PFSK-1 (cell line): ENCODE results near the gene UNC13C.

ENCODE experiments used
- POLR2AphosphoS5 ChIP-seq: IDR thresholded peaks from 2 replicates; pipeline ENCODE4 v1.6.1; 2012; ENCODE audit warnings: low read depth, mild to moderate bottlenecking, control low read depth, low read length, moderate library complexity
- TAF1 ChIP-seq: IDR thresholded peaks from 2 replicates; pipeline ENCODE4 v1.6.1; 2012; ENCODE audit warnings: low read length, control low read depth, borderline replicate concordance; ENCODE audit not compliant: insufficient read depth

DNA sequence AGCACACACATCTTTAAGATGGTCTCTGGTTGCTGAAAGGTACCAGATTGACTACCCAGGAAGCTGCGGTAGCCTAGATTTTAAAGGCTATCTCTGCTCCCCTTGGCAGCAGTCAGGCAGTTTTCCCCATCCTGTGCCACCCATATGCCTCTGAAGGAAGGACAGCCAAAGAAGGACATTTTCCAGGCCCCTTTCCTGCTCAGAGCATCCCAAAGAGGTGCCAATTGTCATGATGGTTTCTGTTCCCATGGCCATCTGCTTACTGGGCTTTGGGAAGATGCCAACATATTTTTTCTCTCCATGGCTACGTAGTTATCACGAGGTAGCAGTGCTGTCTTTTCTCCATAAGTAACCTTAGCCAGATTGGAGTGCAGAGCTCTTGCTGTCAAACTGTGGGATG is 39.7 kb downstream of the UNC13C start:
- TF ChIP-seq POLR2AphosphoS5 (no peak), TAF1 (no peak)
